Endothelial cell of umbilical vein (primary cell): ENCODE data around the gene GPR157. TPM values are rescaled to one million over a fixed set of nuclear protein-coding genes. Genes with fewer than 3 reads are reported as not detected.

Experiments used
- BruUV-seq: library from RNA; stranded (reverse); fragments of 400-500 nt; replicated peaks from 2 replicates; lab custom pipeline; 2021; lab: Mats Ljungman, UMichigan
- CTCF ChIA-PET: fragments of 300-600, 350-600 bp; sonication (Branson Sonifier 250); formaldehyde crosslinking; loops from one replicate; lab custom pipeline; 2021; ENCODE audit warnings: antibody characterized with exemption, inconsistent platforms; lab: Charles Lee
- POLR2A ChIA-PET: fragments of 300-600, 350-600 bp; sonication (Branson Sonifier 250); formaldehyde crosslinking; loops from one replicate; lab custom pipeline; 2021; ENCODE audit warnings: antibody characterized with exemption, inconsistent platforms; lab: Charles Lee
- DNase-seq: peaks from one replicate; pipeline ENCODE4 v3.0.0-alpha.2; 2011; ENCODE audit warnings: low read depth, low spot score
- FAIRE-seq: peaks from 2 replicates; lab custom pipeline; 2011; peaks lifted over from hg19 to GRCh38; lab: Jason Lieb, UNC
- H2AFZ ChIP-seq: 2 replicates; pipeline ENCODE4 v1.6.0; 2012; ENCODE audit warnings: low read depth, low read length, control low read depth, inconsistent platforms
- H3K27ac ChIP-seq: 2 replicates; pipeline ENCODE4 v1.5.1; 2011; ENCODE audit warnings: low read depth, mild to moderate bottlenecking, control low read depth, low read length, moderate library complexity; ENCODE audit not compliant: insufficient read depth
- H3K27me3 ChIP-seq, 2 experiments: 2 replicates each; pipeline versions ENCODE4 v1.6.0 to v1.6.1; 2011; ENCODE audit warnings: low read length in 2 of 2, mixed read lengths in 1 of 2; ENCODE audit not compliant: control insufficient read depth in 2 of 2, insufficient read depth in 2 of 2
- H3K36me3 ChIP-seq, 2 experiments: 2 replicates in 1 of 2; 3 replicates in 1 of 2; pipeline ENCODE4 v1.5.1; 2011; ENCODE audit warnings: low read length in 2 of 2, mild to moderate bottlenecking in 1 of 2, moderate library complexity in 1 of 2; ENCODE audit not compliant: control insufficient read depth in 2 of 2, insufficient read depth in 2 of 2; ENCODE audit errors: extremely low read depth in 1 of 2
- H3K4me1 ChIP-seq: 3 replicates; pipeline ENCODE4 v1.5.1; 2011; ENCODE audit warnings: mild to moderate bottlenecking, low read length; ENCODE audit not compliant: control insufficient read depth, insufficient read depth; ENCODE audit errors: extremely low read depth
- H3K4me2 ChIP-seq: 2 replicates; pipeline ENCODE4 v1.6.1; 2011; ENCODE audit warnings: low read length, control low read depth, mixed read lengths; ENCODE audit not compliant: insufficient read depth
- H3K4me3 ChIP-seq, 3 experiments: fragments of 200-600 bp in 1 of 3; sonication (generic), shearing (Covaris generic) in 1 of 3; replicated peaks in 1 of 3; 2 replicates each; pipeline ENCODE4 v1.5.1; 2011 to 2016; ENCODE audit warnings: control low read depth in 3 of 3, low read length in 3 of 3, mild to moderate bottlenecking in 2 of 3, inconsistent platforms in 1 of 3, low read depth in 1 of 3, moderate library complexity in 1 of 3; ENCODE audit not compliant: insufficient read depth in 1 of 3
- H3K79me2 ChIP-seq: 2 replicates; pipeline ENCODE4 v1.6.0; 2012; ENCODE audit warnings: low read length, inconsistent platforms; ENCODE audit not compliant: control insufficient read depth, insufficient read depth
- H3K9ac ChIP-seq: replicated peaks from 2 replicates; pipeline ENCODE3; 2011; ENCODE audit warnings: low read length, control low read depth; ENCODE audit not compliant: insufficient read depth; ENCODE audit errors: extremely low read depth
- H3K9me1 ChIP-seq: replicated peaks from 3 replicates; pipeline ENCODE4 v1.6.0; 2011; ENCODE audit warnings: mild to moderate bottlenecking, low read length; ENCODE audit not compliant: control insufficient read depth, insufficient read depth; ENCODE audit errors: extremely low read depth
- H3K9me3 ChIP-seq: replicated peaks from 2 replicates; pipeline ENCODE4 v1.5.1; 2012; ENCODE audit warnings: low read length, inconsistent platforms; ENCODE audit not compliant: control insufficient read depth, insufficient read depth
- H4K20me1 ChIP-seq: replicated peaks from 2 replicates; pipeline ENCODE3; 2011; ENCODE audit warnings: mild to moderate bottlenecking, low read length; ENCODE audit not compliant: control insufficient read depth, insufficient read depth; ENCODE audit errors: extremely low read depth
- EZH2 ChIP-seq: IDR thresholded peaks from 2 replicates; pipeline ENCODE4 v1.6.1; 2012; ENCODE audit warnings: borderline replicate concordance, low read depth, mild to moderate bottlenecking, moderate library complexity, low read length, inconsistent platforms; ENCODE audit not compliant: severe bottlenecking
- FOS ChIP-seq: IDR thresholded peaks from 2 replicates; pipeline ENCODE4 v1.6.1; 2011; ENCODE audit warnings: mild to moderate bottlenecking, low read length, moderate library complexity, borderline replicate concordance; ENCODE audit not compliant: insufficient read depth
- GATA2 ChIP-seq: IDR thresholded peaks from 2 replicates; pipeline ENCODE4 v1.7.0; 2011; ENCODE audit warnings: low read depth, mild to moderate bottlenecking, moderate library complexity, mixed read lengths, low read length; ENCODE audit not compliant: insufficient read length, insufficient read depth
- JUN ChIP-seq: IDR thresholded peaks from 2 replicates; pipeline ENCODE4 v1.6.1; 2011; ENCODE audit warnings: borderline replicate concordance, low read depth; ENCODE audit not compliant: insufficient read length, insufficient read depth
- MYC ChIP-seq: IDR thresholded peaks from one replicate; pipeline ENCODE4 v1.6.1; 2011; ENCODE audit warnings: mild to moderate bottlenecking, low read depth, low read length
- POLR2A ChIP-seq: IDR thresholded peaks from 2 replicates; pipeline ENCODE4 v1.6.1; 2012; ENCODE audit warnings: low read depth, mild to moderate bottlenecking, control low read depth, low read length
- POLR2AphosphoS5 ChIP-seq: IDR thresholded peaks from 2 replicates; pipeline ENCODE4 v1.6.1; 2012; ENCODE audit warnings: low read depth, mild to moderate bottlenecking, control low read depth, low read length, moderate library complexity; ENCODE audit not compliant: insufficient read depth
- dilution Hi-C: fragments of 300-500 bp; cut with MboI; formaldehyde crosslinking; loops from one replicate; pipeline ENCODE4 v1.15.0; 2019; ENCODE audit warnings: low sequenced_read_pairs; ENCODE audit not compliant: extremely low pct_ligation_motif_present
- intact Hi-C: fragments of 100-400 bp; cut with micrococcal nuclease; formaldehyde crosslinking; loops from one replicate; pipeline ENCODE4 v1.10.0; 2022
- polyA plus RNA-seq, 4 experiments: library from polyadenylated mRNA; depleted of rRNA in 3 of 4; stranded (reverse) in 3 of 4; unstranded in 1 of 4; fragments of >200 nt; gene quantifications; 2 replicates each; pipeline versions ENCODE4 v1.2.1 to v1.2.3, GENCODE V29; 2011 to 2012; ENCODE audit warnings: missing spikeins in 1 of 4
- total RNA-seq: library from RNA; stranded (reverse); gene quantifications from 2 replicates; pipeline ENCODE4 v1.2.3, GENCODE V29; 2021
- TF ChIP-seq, protein P1 (sequence below), 2 donors: IDR thresholded peaks; 1 replicate in 1 of 2; 2 replicates in 1 of 2; pipeline ENCODE4 v1.5.1; 2011; ENCODE audit warnings: low read length in 2 of 2, mild to moderate bottlenecking in 2 of 2, moderate library complexity in 2 of 2, control low read depth in 1 of 2, inconsistent platforms in 1 of 2, low read depth in 1 of 2; ENCODE audit not compliant: insufficient read depth in 1 of 2; ENCODE audit errors: extremely low read depth in 1 of 2
- TF ChIP-seq, protein P2 (sequence below): IDR thresholded peaks from 2 replicates; pipeline ENCODE4 v1.6.1; 2011; ENCODE audit not compliant: insufficient read depth, insufficient read length

The GPR157 gene
- total and polyA plus RNA-seq, 2 donors (not counting 3 experiments of a cell fraction or from before 2014, with no cell fraction given), result 1.0 to 6.5 TPM

DNA sequence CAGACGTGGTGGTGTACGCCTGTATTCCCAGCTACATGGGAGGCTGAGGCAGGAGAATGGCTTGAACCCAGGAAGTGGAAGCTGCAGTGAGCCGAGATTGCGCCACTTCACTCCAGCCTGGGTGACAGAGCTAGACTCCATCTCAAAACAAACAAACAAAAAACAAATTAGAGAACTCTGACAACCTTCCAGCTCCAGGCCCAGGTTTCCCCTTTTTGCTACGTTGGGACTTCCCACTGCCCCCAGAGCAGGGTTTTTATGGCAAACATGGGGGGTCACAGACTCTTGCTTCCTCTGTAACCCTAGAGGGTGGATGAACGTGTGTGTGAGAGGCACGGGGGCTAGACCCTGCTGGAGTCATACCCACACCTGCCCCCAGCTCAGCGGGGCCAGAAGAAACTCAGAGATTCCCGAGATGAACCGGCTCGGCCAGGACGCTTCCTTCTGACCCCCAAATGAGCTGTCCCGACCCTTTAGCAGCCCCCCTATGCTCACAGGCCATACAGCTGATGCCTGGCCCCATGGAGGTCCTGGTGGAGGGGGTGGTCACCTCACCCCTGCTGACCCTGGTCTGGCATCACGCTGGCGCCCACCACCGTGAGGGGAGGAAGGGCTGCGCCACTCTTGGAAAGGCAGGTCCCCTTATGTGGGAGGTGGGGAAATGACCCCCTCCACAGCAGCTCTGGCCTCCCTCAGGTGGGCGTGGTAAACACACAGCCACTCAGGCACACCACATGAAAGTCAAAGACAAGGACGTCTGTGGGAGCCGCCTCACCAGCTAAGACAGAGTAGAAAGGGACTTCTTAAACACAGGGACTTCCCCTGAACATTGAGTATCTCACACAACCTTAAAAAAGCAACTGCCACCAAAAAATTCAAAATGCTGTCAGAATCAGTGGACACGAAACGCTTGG lies 7.1 kb downstream of the GPR157 start:
- H3K9me1 ChIP-seq, result no peaks in the 10 kb centered on the region
- POLR2A ChIA-PET, result no interaction called here

More for the DNA sequence above, 7.1 kb downstream of the GPR157 start:
- Histone ChIP-seq H3K9ac (no peak overlapping the region), H3K4me2 (no peak overlapping the region), H3K27ac (no peak overlapping the region), H3K27me3 (no peaks in the 10 kb centered on the region), H3K36me3 (no peaks in the 10 kb centered on the region), H2AFZ (no peak overlapping the region), H3K79me2 (no peaks in the 10 kb centered on the region), H3K9me3 (no peaks in the 10 kb centered on the region), H4K20me1 (no peaks in the 10 kb centered on the region), H3K4me1 (no peaks in the 10 kb centered on the region), H3K4me3 (no peak overlapping the region)
- BruUV-seq, result no TSS peak
- CTCF ChIA-PET, result interaction anchor here (1.3 to 4.5 kb wide), 3 partner anchors 11 to 59 kb away, joined by 3 to 34 read pairs (median 9); no protein-coding TSS in a partner anchor
- FAIRE-seq (no peak), DNase-seq (no peak)
- TF ChIP-seq FOS (no peak), GATA2 (no peak), POLR2AphosphoS5 (no peak), EZH2 (no peak), JUN (no peak), POLR2A (no peak), MYC (no peak)
- TF ChIP-seq, protein P1, sequence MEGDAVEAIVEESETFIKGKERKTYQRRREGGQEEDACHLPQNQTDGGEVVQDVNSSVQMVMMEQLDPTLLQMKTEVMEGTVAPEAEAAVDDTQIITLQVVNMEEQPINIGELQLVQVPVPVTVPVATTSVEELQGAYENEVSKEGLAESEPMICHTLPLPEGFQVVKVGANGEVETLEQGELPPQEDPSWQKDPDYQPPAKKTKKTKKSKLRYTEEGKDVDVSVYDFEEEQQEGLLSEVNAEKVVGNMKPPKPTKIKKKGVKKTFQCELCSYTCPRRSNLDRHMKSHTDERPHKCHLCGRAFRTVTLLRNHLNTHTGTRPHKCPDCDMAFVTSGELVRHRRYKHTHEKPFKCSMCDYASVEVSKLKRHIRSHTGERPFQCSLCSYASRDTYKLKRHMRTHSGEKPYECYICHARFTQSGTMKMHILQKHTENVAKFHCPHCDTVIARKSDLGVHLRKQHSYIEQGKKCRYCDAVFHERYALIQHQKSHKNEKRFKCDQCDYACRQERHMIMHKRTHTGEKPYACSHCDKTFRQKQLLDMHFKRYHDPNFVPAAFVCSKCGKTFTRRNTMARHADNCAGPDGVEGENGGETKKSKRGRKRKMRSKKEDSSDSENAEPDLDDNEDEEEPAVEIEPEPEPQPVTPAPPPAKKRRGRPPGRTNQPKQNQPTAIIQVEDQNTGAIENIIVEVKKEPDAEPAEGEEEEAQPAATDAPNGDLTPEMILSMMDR (IDR thresholded peaks at IDR 0.05; ENCODE audit: extremely low read depth in 1 of 2, insufficient read depth in 1 of 2, low read depth in 1 of 2, low read length in 2 of 2), result no peak
- TF ChIP-seq, protein P2, sequence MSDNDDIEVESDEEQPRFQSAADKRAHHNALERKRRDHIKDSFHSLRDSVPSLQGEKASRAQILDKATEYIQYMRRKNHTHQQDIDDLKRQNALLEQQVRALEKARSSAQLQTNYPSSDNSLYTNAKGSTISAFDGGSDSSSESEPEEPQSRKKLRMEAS, result no peak
- dilution Hi-C loops (no loop called here), intact Hi-C loops (no loop called here)
